Smooth muscle cell (in vitro differentiated cells): Measurements from ENCODE around the gene EFR3B. TPM values are rescaled to one million over a fixed set of nuclear protein-coding genes. Genes with fewer than 3 reads are reported as not detected.
"Not testable (repeated sequence)": the region's sequence is repeated elsewhere in the genome, so short reads cannot be mapped to it uniquely, and the experiment has no call there.

Experiments used
- DNase-seq: peaks from one replicate; lab custom pipeline; 2025; ENCODE audit not compliant: unreplicated experiment; lab: John Stamatoyannopoulos, UW
- H2AFZ ChIP-seq: fragments of 200-600 bp; sonication (generic); 2 replicates; pipeline ENCODE4 v1.6.0; 2016; ENCODE audit warnings: antibody characterized with exemption, low read depth, mild to moderate bottlenecking
- H3F3A ChIP-seq: fragments of 200-600 bp; sonication (generic); 2 replicates; pipeline ENCODE4 v1.6.0; 2017; ENCODE audit warnings: antibody characterized with exemption, low read depth
- H3K27ac ChIP-seq: fragments of 200-600 bp; sonication (generic); 2 replicates; pipeline ENCODE4 v1.5.1; 2016; ENCODE audit warnings: low read depth, mild to moderate bottlenecking
- H3K27me3 ChIP-seq: fragments of 200-600 bp; sonication (generic); 2 replicates; pipeline ENCODE4 v1.6.1; 2016; ENCODE audit warnings: low read depth, mild to moderate bottlenecking
- H3K36me3 ChIP-seq: fragments of 200-600 bp; sonication (generic); 2 replicates; pipeline ENCODE4 v1.5.1; 2016; ENCODE audit warnings: low read depth
- H3K4me1 ChIP-seq: fragments of 200-600 bp; sonication (generic); 2 replicates; pipeline ENCODE4 v1.5.1; 2016; ENCODE audit warnings: low read depth
- H3K4me2 ChIP-seq: fragments of 200-600 bp; sonication (generic); 2 replicates; pipeline ENCODE4 v1.6.0; 2016; ENCODE audit warnings: mild to moderate bottlenecking
- H3K4me3 ChIP-seq: fragments of 200-600 bp; sonication (generic); 2 replicates; pipeline ENCODE4 v1.5.1; 2016; ENCODE audit warnings: mild to moderate bottlenecking
- H3K79me2 ChIP-seq: fragments of 200-600 bp; sonication (generic); 2 replicates; pipeline ENCODE4 v1.6.0; 2016; ENCODE audit warnings: low read depth, mild to moderate bottlenecking
- H3K9ac ChIP-seq: fragments of 200-600 bp; sonication (generic); 2 replicates; pipeline ENCODE4 v1.6.0; 2016; ENCODE audit warnings: low read depth
- H3K9me3 ChIP-seq: fragments of 200-600 bp; sonication (generic); replicated peaks from 2 replicates; pipeline ENCODE4 v1.5.1; 2016; ENCODE audit warnings: low read depth
- H4K20me1 ChIP-seq: fragments of 200-600 bp; sonication (generic); 2 replicates; pipeline ENCODE4 v1.6.0; 2016; ENCODE audit warnings: low read depth
- WGBS: methylation state at CpG from one replicate; pipeline ENCODE4 v1.1.7; 2016; ENCODE audit warnings: low lambda C conversion rate; 5-methylcytosine and 5-hydroxymethylcytosine counted together
- polyA plus RNA-seq: library from polyadenylated mRNA; unstranded; fragments of >200 nt; fragmentation: Nextera tagmentation; extraction: Ambion mirVana; gene quantifications from 2 replicates; pipeline ENCODE4 v1.2.1, GENCODE V29; 2016
- total RNA-seq: library from RNA; depleted of rRNA; stranded (reverse); fragments of >200 nt; gene quantifications from 2 replicates; pipeline ENCODE4 v1.2.3, GENCODE V29; 2014
- TF ChIP-seq, protein P1 (sequence below): fragments of 200-600 bp; sonication (generic); IDR thresholded peaks from 2 replicates; pipeline ENCODE4 v1.5.1; 2017; ENCODE audit warnings: borderline replicate concordance, mild to moderate bottlenecking, antibody characterized with exemption; ENCODE audit not compliant: insufficient read depth, poor library complexity, severe bottlenecking

The EFR3B gene, protein sequence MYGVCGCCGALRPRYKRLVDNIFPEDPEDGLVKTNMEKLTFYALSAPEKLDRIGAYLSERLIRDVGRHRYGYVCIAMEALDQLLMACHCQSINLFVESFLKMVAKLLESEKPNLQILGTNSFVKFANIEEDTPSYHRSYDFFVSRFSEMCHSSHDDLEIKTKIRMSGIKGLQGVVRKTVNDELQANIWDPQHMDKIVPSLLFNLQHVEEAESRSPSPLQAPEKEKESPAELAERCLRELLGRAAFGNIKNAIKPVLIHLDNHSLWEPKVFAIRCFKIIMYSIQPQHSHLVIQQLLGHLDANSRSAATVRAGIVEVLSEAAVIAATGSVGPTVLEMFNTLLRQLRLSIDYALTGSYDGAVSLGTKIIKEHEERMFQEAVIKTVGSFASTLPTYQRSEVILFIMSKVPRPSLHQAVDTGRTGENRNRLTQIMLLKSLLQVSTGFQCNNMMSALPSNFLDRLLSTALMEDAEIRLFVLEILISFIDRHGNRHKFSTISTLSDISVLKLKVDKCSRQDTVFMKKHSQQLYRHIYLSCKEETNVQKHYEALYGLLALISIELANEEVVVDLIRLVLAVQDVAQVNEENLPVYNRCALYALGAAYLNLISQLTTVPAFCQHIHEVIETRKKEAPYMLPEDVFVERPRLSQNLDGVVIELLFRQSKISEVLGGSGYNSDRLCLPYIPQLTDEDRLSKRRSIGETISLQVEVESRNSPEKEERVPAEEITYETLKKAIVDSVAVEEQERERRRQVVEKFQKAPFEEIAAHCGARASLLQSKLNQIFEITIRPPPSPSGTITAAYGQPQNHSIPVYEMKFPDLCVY
- 4.1 and 5.2 TPM in 2 replicates for total RNA-seq
- polyA plus RNA-seq: 3.5 and 4.0 TPM in 2 replicates

DNA sequence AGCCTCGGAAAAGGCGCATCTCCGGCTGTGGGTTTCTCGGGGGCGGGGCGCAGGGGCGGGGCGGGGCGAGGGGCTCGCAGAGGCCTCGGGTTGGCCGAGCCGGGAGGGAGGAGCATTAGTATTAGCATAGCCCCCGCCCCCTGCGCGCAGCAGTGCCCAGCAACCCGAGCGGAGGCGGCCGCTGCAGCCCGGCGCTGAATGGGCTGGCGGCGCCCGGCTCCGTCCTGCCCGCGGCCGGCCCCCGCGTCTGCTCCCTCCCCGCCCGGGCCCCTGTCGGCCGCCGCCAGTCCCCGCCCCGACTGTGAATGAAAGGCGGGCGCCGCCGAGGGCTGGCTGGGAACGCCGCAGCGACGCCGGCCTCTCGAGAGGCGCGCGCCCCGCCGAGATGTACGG, at the start of gene EFR3B:
TSS of gene EFR3B (plus strand) at position 149 of the 393 bp plus-strand sequence. CDS start at position 386, 237 bp downstream.
- H4K20me1 ChIP-seq: peaks cover 21% of the 10 kb centered on the region
- peak within 1 kb of the TSS; percentile 83 for H3K27ac ChIP-seq
- peaks cover 8% of the 10 kb centered on the region for H3K4me1 ChIP-seq
- peaks cover 8% of the 10 kb centered on the region for H3F3A ChIP-seq
- H2AFZ ChIP-seq: peak within 1 kb of the TSS; percentile 79
- H3K36me3 ChIP-seq: no peaks in the 10 kb centered on the region
- WGBS: 1% methylated on average over 25 of the region's 54 CpGs
- TF ChIP-seq, protein P1, sequence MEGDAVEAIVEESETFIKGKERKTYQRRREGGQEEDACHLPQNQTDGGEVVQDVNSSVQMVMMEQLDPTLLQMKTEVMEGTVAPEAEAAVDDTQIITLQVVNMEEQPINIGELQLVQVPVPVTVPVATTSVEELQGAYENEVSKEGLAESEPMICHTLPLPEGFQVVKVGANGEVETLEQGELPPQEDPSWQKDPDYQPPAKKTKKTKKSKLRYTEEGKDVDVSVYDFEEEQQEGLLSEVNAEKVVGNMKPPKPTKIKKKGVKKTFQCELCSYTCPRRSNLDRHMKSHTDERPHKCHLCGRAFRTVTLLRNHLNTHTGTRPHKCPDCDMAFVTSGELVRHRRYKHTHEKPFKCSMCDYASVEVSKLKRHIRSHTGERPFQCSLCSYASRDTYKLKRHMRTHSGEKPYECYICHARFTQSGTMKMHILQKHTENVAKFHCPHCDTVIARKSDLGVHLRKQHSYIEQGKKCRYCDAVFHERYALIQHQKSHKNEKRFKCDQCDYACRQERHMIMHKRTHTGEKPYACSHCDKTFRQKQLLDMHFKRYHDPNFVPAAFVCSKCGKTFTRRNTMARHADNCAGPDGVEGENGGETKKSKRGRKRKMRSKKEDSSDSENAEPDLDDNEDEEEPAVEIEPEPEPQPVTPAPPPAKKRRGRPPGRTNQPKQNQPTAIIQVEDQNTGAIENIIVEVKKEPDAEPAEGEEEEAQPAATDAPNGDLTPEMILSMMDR: no peak
- peak within 1 kb of the TSS; percentile 100 for H3K4me3 ChIP-seq
- peak; percentile 81 for DNase-seq
- peaks cover 4% of the 10 kb centered on the region for H3K79me2 ChIP-seq
- H3K4me2 ChIP-seq: peak within 1 kb of the TSS; percentile 95
- H3K27me3 ChIP-seq: no peaks in the 10 kb centered on the region
- peak within 1 kb of the TSS; percentile 96 for H3K9ac ChIP-seq
- H3K9me3 ChIP-seq: no peaks in the 10 kb centered on the region

DNA sequence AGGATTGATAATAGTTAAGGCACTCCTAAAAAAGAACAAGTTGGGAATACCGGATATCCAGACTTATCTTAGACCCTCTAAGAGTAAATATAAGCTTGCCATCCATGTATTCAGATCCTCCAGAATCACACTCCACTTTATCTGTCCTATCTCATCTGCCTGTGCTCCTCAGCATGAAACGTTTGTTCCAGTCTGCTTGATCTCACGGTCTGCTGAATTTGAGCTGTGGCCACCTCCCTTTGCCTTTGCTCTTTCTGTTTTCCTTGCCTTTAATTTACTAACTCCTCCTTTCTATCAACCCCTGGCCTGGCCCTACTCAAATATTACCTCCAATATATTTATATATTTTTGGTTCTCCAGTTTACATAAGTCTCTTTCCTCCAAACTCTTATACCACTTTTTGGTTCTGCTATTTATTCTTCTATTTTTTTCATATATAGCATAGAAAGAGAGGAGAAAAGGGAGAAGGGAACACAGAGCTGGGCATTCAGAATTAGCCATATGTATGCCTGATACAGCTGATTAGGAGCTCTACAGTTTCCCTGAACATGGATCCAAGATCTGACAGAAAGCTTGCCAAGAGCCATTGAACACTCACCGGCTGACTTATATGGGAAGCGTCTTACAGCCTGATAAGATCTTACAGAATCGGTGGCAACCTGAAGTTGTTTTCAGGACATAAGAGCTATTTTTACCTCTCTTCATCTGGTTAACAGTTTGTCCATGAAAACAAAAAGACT, 48.3 kb upstream of the EFR3B start:
- Histone ChIP-seq H3K27me3 (no peaks in the 10 kb centered on the region), H3K36me3 (no peaks in the 10 kb centered on the region), H3K4me2 (no peak overlapping the region), H4K20me1 (no peaks in the 10 kb centered on the region), H3K4me3 (no peak overlapping the region), H3K79me2 (no peaks in the 10 kb centered on the region), H3K9me3 (no peaks in the 10 kb centered on the region), H3K9ac (no peak overlapping the region), H3K27ac (no peak overlapping the region), H2AFZ (no peak overlapping the region), H3K4me1 (peaks cover 6% of the 10 kb centered on the region), H3F3A (no peaks in the 10 kb centered on the region)
- TF ChIP-seq, protein P1: no peak
- 45% methylated on average over 6 of the region's 6 CpGs for WGBS
- no peak for DNase-seq

DNA sequence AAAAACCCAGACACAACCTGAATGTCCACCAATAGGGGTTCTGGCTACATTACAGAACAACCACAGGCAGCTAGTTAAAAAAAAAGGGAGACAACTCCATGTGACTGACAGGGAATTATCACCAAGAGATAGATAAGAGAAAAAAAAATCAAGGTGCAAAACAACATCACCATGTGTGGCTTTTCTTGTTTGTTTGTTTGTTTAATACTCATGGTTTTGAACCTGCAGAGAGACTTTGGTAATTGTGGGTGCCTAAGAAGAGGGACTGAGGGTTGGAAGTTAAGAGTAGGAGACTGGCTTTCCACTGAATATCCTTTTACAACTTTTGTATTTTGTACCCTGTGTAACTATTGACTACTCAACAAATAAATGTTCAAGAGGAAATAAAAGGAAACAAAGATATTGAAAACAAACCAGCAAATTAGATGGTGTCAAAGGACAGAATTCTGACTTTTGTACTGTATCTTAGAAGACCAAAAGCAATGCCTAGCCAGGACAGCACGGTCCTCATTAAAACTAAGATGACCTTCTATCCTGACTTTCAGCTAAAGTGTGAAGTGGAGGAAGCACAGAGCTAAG, 47.6 kb upstream of the EFR3B start:
- no peak for DNase-seq
- no peak overlapping the region for H3K9ac ChIP-seq
- H3K36me3 ChIP-seq: no peaks in the 10 kb centered on the region
- no peak overlapping the region for H3K27ac ChIP-seq
- H3K27me3 ChIP-seq: no peaks in the 10 kb centered on the region
- no peak overlapping the region for H3K4me2 ChIP-seq
- 89% methylated on average over 1 of the region's 1 CpG for WGBS
- no peaks in the 10 kb centered on the region for H3K79me2 ChIP-seq
- H3F3A ChIP-seq: no peaks in the 10 kb centered on the region
- peaks cover 6% of the 10 kb centered on the region for H3K4me1 ChIP-seq
- no peaks in the 10 kb centered on the region for H3K9me3 ChIP-seq
- no peaks in the 10 kb centered on the region for H4K20me1 ChIP-seq
- TF ChIP-seq, protein P1: no peak
- no peak overlapping the region for H3K4me3 ChIP-seq
- no peak overlapping the region for H2AFZ ChIP-seq

DNA sequence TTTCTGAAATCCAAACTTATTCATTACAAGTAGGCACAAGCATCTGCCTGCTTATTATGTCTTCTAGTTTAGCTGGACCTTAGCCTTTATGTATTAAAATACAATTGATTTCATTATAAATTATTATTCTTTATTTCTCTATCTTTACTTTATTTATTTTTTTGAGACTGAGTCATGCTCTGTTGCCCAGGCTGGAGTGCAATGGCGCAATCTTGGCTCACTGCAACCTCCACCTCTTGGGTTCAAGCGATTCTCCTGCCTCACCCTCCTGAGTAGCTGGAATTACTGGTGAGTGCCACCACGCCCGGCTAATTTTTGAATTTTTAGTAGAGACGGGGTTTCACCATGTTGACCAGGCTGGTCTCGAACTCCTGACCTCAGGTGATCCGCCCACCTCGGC, 42.8 kb upstream of the EFR3B start:
- WGBS: 80% methylated on average over 8 of the region's 8 CpGs

More for the DNA sequence above, 42.8 kb upstream of the EFR3B start:
- H3K4me1 ChIP-seq, H3K27ac ChIP-seq, H2AFZ ChIP-seq, H3F3A ChIP-seq, H3K79me2 ChIP-seq, H3K4me3 ChIP-seq, DNase-seq, H3K27me3 ChIP-seq, H3K4me2 ChIP-seq, H3K36me3 ChIP-seq, H3K9me3 ChIP-seq, H4K20me1 ChIP-seq, H3K9ac ChIP-seq: not testable (repeated sequence)
